HEK293 (cell line): Measurements from ENCODE around the gene KDSR.

Source experiments
- CTCF ChIA-PET: fragments of 350-600 bp; formaldehyde crosslinking; extraction: SDS; loops from one replicate; lab custom pipeline; 2021; ENCODE audit warnings: antibody characterized with exemption; lab: Yijun Ruan, JAX
- POLR2A ChIA-PET: fragments of 300-600 bp; formaldehyde crosslinking; extraction: SDS; loops from one replicate; lab custom pipeline; 2020; ENCODE audit warnings: antibody characterized with exemption, inconsistent platforms; lab: Yijun Ruan, JAX
- H3K27ac ChIP-seq: fragments of 200-500 bp; sonication (Bioruptor generic); 2 replicates; pipeline ENCODE4 v1.5.1; 2014; ENCODE audit warnings: low read depth, low read length, control low read depth, inconsistent platforms; ENCODE audit errors: extremely low read depth
- H3K36me3 ChIP-seq, 2 experiments: fragments of 200-500 bp in 1 of 2; sonication (Bioruptor generic) in 1 of 2; 1 replicate in 1 of 2; 2 replicates in 1 of 2; pipeline ENCODE4 v1.5.1; 2014 to 2017; ENCODE audit warnings: inconsistent platforms in 2 of 2, low read length in 2 of 2; ENCODE audit not compliant: control insufficient read depth in 2 of 2, insufficient read depth in 1 of 2
- H3K4me1 ChIP-seq: fragments of 200-500 bp; sonication (Bioruptor generic); 2 replicates; pipeline ENCODE4 v1.5.1; 2014; ENCODE audit warnings: mild to moderate bottlenecking, low read length, inconsistent platforms; ENCODE audit not compliant: control insufficient read depth, insufficient read depth
- H3K4me3 ChIP-seq: 2 replicates; pipeline ENCODE4 v1.5.1; 2011; ENCODE audit warnings: low read depth, mild to moderate bottlenecking, control low read depth, low read length, moderate library complexity
- H3K9me3 ChIP-seq: fragments of 200-500 bp; sonication (Bioruptor generic); 2 replicates; pipeline ENCODE4 v1.5.1; 2014; ENCODE audit warnings: low read depth, low read length, inconsistent platforms; ENCODE audit not compliant: control insufficient read depth, insufficient read depth
- ELK4 ChIP-seq: IDR thresholded peaks from 2 replicates; pipeline ENCODE4 v1.6.1; 2011; ENCODE audit warnings: mild to moderate bottlenecking, low read depth, low read length, borderline replicate concordance
- IKZF3 ChIP-seq: fragments of 450-650 bp; IDR thresholded peaks from 2 replicates; pipeline ENCODE4 v1.5.0; 2018; ENCODE audit warnings: missing biosample characterization, mild to moderate bottlenecking, missing genetic modification characterization, moderate library complexity
- MYNN ChIP-seq: fragments of 450-650 bp; formaldehyde crosslinking; IDR thresholded peaks from 2 replicates; pipeline ENCODE4 v1.5.1; 2016; ENCODE audit warnings: missing biosample characterization, missing genetic modification characterization, borderline replicate concordance
- PBX3 ChIP-seq: sonication (generic); formaldehyde crosslinking; IDR thresholded peaks from 2 replicates; pipeline ENCODE4 v1.8.1; 2022; ENCODE audit warnings: mild to moderate bottlenecking, moderate library complexity, missing genetic modification reagents
- REPIN1 ChIP-seq: fragments of 450-650 bp; formaldehyde crosslinking; IDR thresholded peaks from 2 replicates; pipeline ENCODE4 v1.5.1; 2017; ENCODE audit warnings: missing biosample characterization, missing genetic modification characterization, low read depth
- REST ChIP-seq: fragments of 450-650 bp; formaldehyde crosslinking; IDR thresholded peaks from 2 replicates; pipeline ENCODE4 v1.5.1; 2016; ENCODE audit warnings: missing biosample characterization, missing genetic modification characterization
- SCRT1 ChIP-seq: fragments of 450-650 bp; formaldehyde crosslinking; IDR thresholded peaks from 2 replicates; pipeline ENCODE4 v1.5.1; 2016; ENCODE audit warnings: missing biosample characterization, missing genetic modification characterization, borderline replicate concordance
- ZBTB21 ChIP-seq: fragments of 450-650 bp; formaldehyde crosslinking; IDR thresholded peaks from 2 replicates; pipeline ENCODE4 v1.5.1; 2017; ENCODE audit warnings: missing biosample characterization, missing genetic modification characterization
- ZFP69B ChIP-seq: fragments of 450-650 bp; formaldehyde crosslinking; IDR thresholded peaks from 2 replicates; pipeline ENCODE4 v1.5.1; 2016; ENCODE audit warnings: missing biosample characterization, missing genetic modification characterization
- ZNF114 ChIP-seq: fragments of 450-650 bp; formaldehyde crosslinking; IDR thresholded peaks from 2 replicates; pipeline ENCODE4 v1.5.0; 2017; ENCODE audit warnings: missing biosample characterization, missing genetic modification characterization
- ZNF184 ChIP-seq: fragments of 450-650 bp; IDR thresholded peaks from 2 replicates; pipeline ENCODE4 v1.5.1; 2018; ENCODE audit warnings: missing biosample characterization, mild to moderate bottlenecking, missing genetic modification characterization
- ZNF266 ChIP-seq: fragments of 450-650 bp; formaldehyde crosslinking; IDR thresholded peaks from 2 replicates; pipeline ENCODE4 v1.5.1; 2016; ENCODE audit warnings: missing biosample characterization, missing genetic modification characterization, low read depth
- ZNF513 ChIP-seq: fragments of 450-650 bp; IDR thresholded peaks from 2 replicates; pipeline ENCODE4 v1.5.1; 2018; ENCODE audit warnings: missing biosample characterization, missing genetic modification characterization
- ZNF555 ChIP-seq: fragments of 450-650 bp; formaldehyde crosslinking; conservative IDR thresholded peaks from 2 replicates; pipeline ENCODE4 v1.5.1; 2017; ENCODE audit warnings: missing biosample characterization, mild to moderate bottlenecking, missing genetic modification characterization, inconsistent platforms
- ZNF560 ChIP-seq: fragments of 450-650 bp; formaldehyde crosslinking; IDR thresholded peaks from 2 replicates; pipeline ENCODE4 v1.5.1; 2017; ENCODE audit warnings: missing biosample characterization, missing genetic modification characterization, borderline replicate concordance
- ZNF645 ChIP-seq: fragments of 450-650 bp; formaldehyde crosslinking; IDR thresholded peaks from 2 replicates; pipeline ENCODE4; 2016; ENCODE audit warnings: missing biosample characterization, missing genetic modification characterization

KDSR gene

GRCh38 chr18:63346480-63347183, 20.4 kb downstream of the KDSR start:
- Histone ChIP-seq H3K27ac (no peak overlapping the region), H3K4me1 (no peaks in the 10 kb centered on the region), H3K9me3 (no peaks in the 10 kb centered on the region), H3K36me3 (peaks cover 75 to 77% of the 10 kb centered on the region in 2 experiments), H3K4me3 (no peak overlapping the region)
- TF ChIP-seq ZNF184 (tag by site-specific recombination) (no peak), ZNF560 (tag by site-specific recombination) (no peak), ZNF266 (tag by site-specific recombination) (no peak), ZFP69B (tag by site-specific recombination) (no peak), ZNF114 (tag by site-specific recombination) (no peak), ZBTB21 (tag by site-specific recombination) (no peak)
- ChIA-PET CTCF (interaction anchor here (0.9 to 1.2 kb wide), 3 partner anchors 23 to 171 kb away, joined by 3 to 4 read pairs (median 3); no protein-coding TSS in a partner anchor), POLR2A (no interaction called here)

GRCh38 chr18:63346031-63346430, 21.0 kb downstream of the KDSR start:
- Histone ChIP-seq H3K27ac (no peak overlapping the region), H3K9me3 (no peaks in the 10 kb centered on the region), H3K4me1 (no peaks in the 10 kb centered on the region), H3K4me3 (no peak overlapping the region), H3K36me3 (peaks cover 70 to 80% of the 10 kb centered on the region in 2 experiments)
- ChIA-PET CTCF (interaction anchor here (0.9 to 1.0 kb wide), 2 partner anchors 94 to 172 kb away, joined by 3 read pairs; no protein-coding TSS in a partner anchor), POLR2A (no interaction called here)
- TF ChIP-seq SCRT1 = no peak
- no peak for TF ChIP-seq ZNF555
- no peak for TF ChIP-seq IKZF3 (tag by site-specific recombination)
- TF ChIP-seq REPIN1 (tag by site-specific recombination) = no peak
- TF ChIP-seq ELK4 = no peak
- TF ChIP-seq ZBTB21 (tag by site-specific recombination) = no peak
- no peak for TF ChIP-seq REST (tag by site-specific recombination)
- TF ChIP-seq ZNF645 = no peak
- no peak for TF ChIP-seq ZNF513 (tag by site-specific recombination)
- no peak for TF ChIP-seq MYNN
- TF ChIP-seq PBX3 (CRISPR knock-in tag) = no peak
